WTC11 (cell line): Measurements from ENCODE around the gene CREB3L1. TPM values are rescaled to one million over a fixed set of nuclear protein-coding genes. Genes with fewer than 3 reads are reported as not detected.

Source experiments
- ATAC-seq: fragments of 200-7000 bp; cut with Tn5 transposase; 2 replicates; pipeline ENCODE4 v1.10.0; 2021; ENCODE audit warnings: mild to moderate bottlenecking, moderate library complexity
- CTCF ChIA-PET: fragments of 300-600 bp; sonication (Branson Sonifier 250); formaldehyde crosslinking; loops from one replicate; lab custom pipeline; 2021; ENCODE audit warnings: antibody characterized with exemption; lab: Charles Lee
- POLR2A ChIA-PET: fragments of 350-600 bp; sonication (Branson Sonifier 250); formaldehyde crosslinking; loops from one replicate; lab custom pipeline; 2021; ENCODE audit warnings: antibody characterized with exemption; lab: Charles Lee
- DNase-seq: peaks from one replicate; pipeline ENCODE4 v3.0.0; 2021; ENCODE audit warnings: low spot score
- H3K27ac Mint-ChIP-seq: 2 replicates; pipeline ENCODE4 v1.8.0; 2021; ENCODE audit warnings: mixed read lengths
- H3K27me3 Mint-ChIP-seq: 2 replicates; pipeline ENCODE4 v1.8.0; 2021; ENCODE audit warnings: low read depth, mild to moderate bottlenecking, moderate library complexity, mixed read lengths
- H3K36me3 Mint-ChIP-seq: 2 replicates; pipeline ENCODE4 v1.8.0; 2021; ENCODE audit warnings: mixed read lengths
- H3K4me1 Mint-ChIP-seq: 2 replicates; pipeline ENCODE4 v1.8.0; 2022; ENCODE audit warnings: mixed read lengths
- H3K4me3 Mint-ChIP-seq: 2 replicates; pipeline ENCODE4 v1.8.0; 2021; ENCODE audit warnings: mild to moderate bottlenecking, moderate library complexity, mixed read lengths
- H3K9me3 Mint-ChIP-seq: 2 replicates; pipeline ENCODE4 v1.8.0; 2021; ENCODE audit warnings: mixed read lengths
- ETV6 ChIP-seq: sonication (generic); formaldehyde crosslinking; IDR thresholded peaks from 2 replicates; pipeline ENCODE4 v1.8.1; 2022; ENCODE audit warnings: mild to moderate bottlenecking, missing genetic modification reagents
- FOXP1 ChIP-seq: sonication (generic); formaldehyde crosslinking; IDR thresholded peaks from 2 replicates; pipeline ENCODE4 v1.8.0; 2022; ENCODE audit warnings: missing genetic modification reagents, mild to moderate bottlenecking, moderate library complexity, borderline replicate concordance
- FOXP4 ChIP-seq: sonication (generic); formaldehyde crosslinking; IDR thresholded peaks from 2 replicates; pipeline ENCODE4 v1.8.0; 2022; ENCODE audit warnings: mild to moderate bottlenecking, missing genetic modification reagents
- GRHL2 ChIP-seq: fragments of 250-450 bp; sonication (Bioruptor Pico); IDR thresholded peaks from 2 replicates; pipeline ENCODE4 v1.8.0; 2022; ENCODE audit warnings: mild to moderate bottlenecking, moderate library complexity; ENCODE audit not compliant: insufficient replicate concordance, severe bottlenecking
- GTF2I ChIP-seq: fragments of 250-450 bp; sonication (Bioruptor Pico); conservative IDR thresholded peaks from 2 replicates; pipeline ENCODE4 v1.4.0; 2021; ENCODE audit warnings: mild to moderate bottlenecking
- MLX ChIP-seq: sonication (generic); formaldehyde crosslinking; IDR thresholded peaks from 2 replicates; pipeline ENCODE4 v1.8.1; 2023; ENCODE audit warnings: mild to moderate bottlenecking, missing genetic modification reagents, moderate library complexity
- MYBL2 ChIP-seq: sonication (generic); formaldehyde crosslinking; IDR thresholded peaks from 2 replicates; pipeline ENCODE4 v1.8.1; 2023; ENCODE audit warnings: mild to moderate bottlenecking, moderate library complexity, missing genetic modification reagents
- NFYB ChIP-seq: sonication (generic); formaldehyde crosslinking; conservative IDR thresholded peaks from 2 replicates; pipeline ENCODE4 v1.8.0; 2022; ENCODE audit warnings: low read depth, missing genetic modification reagents
- NR1H2 ChIP-seq: sonication (generic); formaldehyde crosslinking; IDR thresholded peaks from 2 replicates; pipeline ENCODE4 v1.9.0; 2021; ENCODE audit warnings: mild to moderate bottlenecking, moderate library complexity, missing genetic modification reagents
- OVOL2 ChIP-seq: fragments of 250-450 bp; sonication (Bioruptor Pico); IDR thresholded peaks from 2 replicates; pipeline ENCODE4 v1.9.0; 2021; ENCODE audit warnings: mild to moderate bottlenecking, borderline replicate concordance
- ZNF671 ChIP-seq: fragments of 250-450 bp; sonication (Bioruptor Pico); IDR thresholded peaks from 2 replicates; pipeline ENCODE4 v1.8.0; 2021; ENCODE audit warnings: mild to moderate bottlenecking
- total RNA-seq: library from RNA; stranded (reverse); gene quantifications from 3 replicates; pipeline ENCODE4 v1.2.3, GENCODE V29; 2021
- TF ChIP-seq, protein P1 (sequence below): fragments of 250-450 bp; sonication (Bioruptor Pico); conservative IDR thresholded peaks from 2 replicates; pipeline ENCODE4 v1.9.0; 2021; ENCODE audit warnings: mild to moderate bottlenecking
- TF ChIP-seq, protein P2 (sequence below): sonication (generic); formaldehyde crosslinking; IDR thresholded peaks from 2 replicates; pipeline ENCODE4 v1.8.1; 2022; ENCODE audit warnings: mild to moderate bottlenecking, moderate library complexity, missing genetic modification reagents
- TF ChIP-seq, protein P3 (sequence below): sonication (generic); formaldehyde crosslinking; IDR thresholded peaks from 2 replicates; pipeline ENCODE4 v1.8.0; 2022; ENCODE audit warnings: mild to moderate bottlenecking, missing genetic modification reagents
- TF ChIP-seq, protein P4 (sequence below): fragments of 250-450 bp; sonication (Bioruptor Pico); IDR thresholded peaks from 2 replicates; pipeline ENCODE4 v2.1.2; 2022; ENCODE audit warnings: mild to moderate bottlenecking, moderate library complexity

Gene CREB3L1
- total RNA-seq, 1 experiment from 2014 or later, result 10.9 TPM

DNA sequence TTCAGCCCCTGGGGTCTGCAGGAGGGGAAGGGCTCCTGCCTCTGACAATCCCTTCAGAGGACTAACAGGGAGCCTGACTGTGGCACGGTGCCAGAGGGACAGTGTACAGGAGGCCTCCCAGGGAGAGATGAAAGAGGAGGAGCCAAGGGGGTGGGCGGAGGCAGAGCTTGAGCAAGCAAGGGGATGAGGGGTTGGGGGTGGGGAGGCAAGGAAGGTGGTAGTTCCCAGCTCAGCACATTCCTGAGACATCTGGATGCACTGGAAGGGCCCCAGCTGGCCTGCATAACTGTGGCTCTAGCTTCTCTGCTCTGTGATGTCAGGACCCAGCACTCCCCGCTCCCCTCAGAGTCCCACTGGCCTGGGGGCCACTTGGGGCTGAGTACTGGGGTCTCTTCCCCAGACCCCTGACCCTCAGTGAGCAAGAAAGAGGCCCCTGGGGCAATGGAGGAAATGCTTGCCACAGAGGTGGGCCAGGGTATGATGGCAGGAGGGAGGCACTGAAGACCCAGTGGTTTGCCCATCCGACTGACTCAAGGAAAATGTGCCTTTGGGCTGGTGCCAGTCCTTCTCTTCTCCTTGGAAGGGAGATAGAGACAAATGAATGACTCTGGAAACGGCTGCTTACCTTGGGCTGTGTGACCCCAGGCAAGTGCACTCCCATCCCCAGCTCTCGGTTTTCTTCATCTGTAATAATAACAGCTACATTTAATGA, 13.3 kb downstream of the CREB3L1 start:
- DNase-seq (peak; percentile 91), ATAC-seq (peak; percentile 71)
- Mint-ChIP-seq H3K36me3 (no peaks in the 10 kb centered on the region), H3K4me3 (peak overlapping the region; percentile 43), H3K4me1 (peaks cover 51% of the 10 kb centered on the region)
- POLR2A ChIA-PET, result interaction anchor here (0.9 to 3.9 kb wide), 5 partner anchors 13 to 53 kb away, joined by 3 to 23 read pairs (median 6); partner anchors contain the start of gene CREB3L1
- TF ChIP-seq GRHL2 (CRISPR knock-in tag), result no peak
- TF ChIP-seq NFYB (CRISPR knock-in tag), result no peak
- TF ChIP-seq OVOL2 (CRISPR knock-in tag), result no peak
- TF ChIP-seq, protein P1, sequence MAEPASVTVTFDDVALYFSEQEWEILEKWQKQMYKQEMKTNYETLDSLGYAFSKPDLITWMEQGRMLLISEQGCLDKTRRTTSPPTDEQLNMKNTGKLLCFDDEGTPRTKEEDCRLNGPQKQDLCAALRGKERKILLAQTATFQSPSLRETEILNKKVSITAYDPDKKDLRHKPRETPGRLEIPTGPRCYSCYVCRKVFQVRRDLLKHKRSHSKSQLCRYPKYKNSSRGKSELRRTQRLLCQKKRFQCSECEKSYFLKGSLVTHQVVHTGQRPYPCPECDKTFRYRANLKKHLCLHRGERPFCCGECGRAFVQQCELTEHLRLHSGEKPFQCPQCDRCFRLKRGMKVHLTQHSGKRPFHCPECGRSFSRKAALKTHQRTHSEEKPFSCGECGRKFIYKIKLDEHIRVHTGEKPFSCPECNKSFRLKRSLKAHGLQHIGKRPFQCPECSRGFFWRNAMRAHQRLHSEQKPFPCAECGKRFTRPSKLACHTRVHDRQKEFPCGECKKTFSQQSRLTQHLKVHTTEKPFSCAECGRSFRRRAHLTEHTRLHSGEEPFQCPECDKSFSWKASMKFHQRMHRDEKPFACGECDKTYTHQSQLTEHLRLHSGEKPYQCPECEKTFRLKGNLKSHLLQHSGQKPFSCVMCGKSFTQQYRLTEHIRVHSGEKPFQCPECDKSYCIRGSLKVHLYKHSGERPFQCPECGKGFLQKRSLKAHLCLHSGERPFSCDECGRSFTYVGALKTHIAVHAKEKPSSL (CRISPR knock-in tag), result no peak
- TF ChIP-seq MYBL2 (CRISPR knock-in tag), result no peak
- TF ChIP-seq MLX (CRISPR knock-in tag), result no peak
- TF ChIP-seq FOXP1 (CRISPR knock-in tag), result no peak
- TF ChIP-seq, protein P2, sequence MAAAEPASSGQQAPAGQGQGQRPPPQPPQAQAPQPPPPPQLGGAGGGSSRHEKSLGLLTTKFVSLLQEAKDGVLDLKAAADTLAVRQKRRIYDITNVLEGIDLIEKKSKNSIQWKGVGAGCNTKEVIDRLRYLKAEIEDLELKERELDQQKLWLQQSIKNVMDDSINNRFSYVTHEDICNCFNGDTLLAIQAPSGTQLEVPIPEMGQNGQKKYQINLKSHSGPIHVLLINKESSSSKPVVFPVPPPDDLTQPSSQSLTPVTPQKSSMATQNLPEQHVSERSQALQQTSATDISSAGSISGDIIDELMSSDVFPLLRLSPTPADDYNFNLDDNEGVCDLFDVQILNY (CRISPR knock-in tag), result no peak
- no peak for TF ChIP-seq ZNF671
- TF ChIP-seq, protein P3, sequence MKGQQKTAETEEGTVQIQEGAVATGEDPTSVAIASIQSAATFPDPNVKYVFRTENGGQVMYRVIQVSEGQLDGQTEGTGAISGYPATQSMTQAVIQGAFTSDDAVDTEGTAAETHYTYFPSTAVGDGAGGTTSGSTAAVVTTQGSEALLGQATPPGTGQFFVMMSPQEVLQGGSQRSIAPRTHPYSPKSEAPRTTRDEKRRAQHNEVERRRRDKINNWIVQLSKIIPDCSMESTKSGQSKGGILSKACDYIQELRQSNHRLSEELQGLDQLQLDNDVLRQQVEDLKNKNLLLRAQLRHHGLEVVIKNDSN (CRISPR knock-in tag), result no peak
- TF ChIP-seq ETV6 (CRISPR knock-in tag), result no peak
- no peak for TF ChIP-seq NR1H2 (CRISPR knock-in tag)
- TF ChIP-seq, protein P4, sequence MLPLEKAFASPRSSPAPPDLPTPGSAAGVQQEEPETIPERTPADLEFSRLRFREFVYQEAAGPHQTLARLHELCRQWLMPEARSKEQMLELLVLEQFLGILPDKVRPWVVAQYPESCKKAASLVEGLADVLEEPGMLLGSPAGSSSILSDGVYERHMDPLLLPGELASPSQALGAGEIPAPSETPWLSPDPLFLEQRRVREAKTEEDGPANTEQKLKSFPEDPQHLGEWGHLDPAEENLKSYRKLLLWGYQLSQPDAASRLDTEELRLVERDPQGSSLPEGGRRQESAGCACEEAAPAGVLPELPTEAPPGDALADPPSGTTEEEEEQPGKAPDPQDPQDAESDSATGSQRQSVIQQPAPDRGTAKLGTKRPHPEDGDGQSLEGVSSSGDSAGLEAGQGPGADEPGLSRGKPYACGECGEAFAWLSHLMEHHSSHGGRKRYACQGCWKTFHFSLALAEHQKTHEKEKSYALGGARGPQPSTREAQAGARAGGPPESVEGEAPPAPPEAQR (CRISPR knock-in tag), result no peak
- TF ChIP-seq, all 79 proteins: peak for 0
- CTCF ChIA-PET, result interaction anchor here (0.6 to 5.4 kb wide), 17 partner anchors 9 to 239 kb away, joined by 3 to 73 read pairs (median 4); partner anchors contain the start of gene CREB3L1
- H3K27ac Mint-ChIP-seq, result peak overlapping the region; percentile 96
- no peaks in the 10 kb centered on the region for H3K9me3 Mint-ChIP-seq
- H3K27me3 Mint-ChIP-seq, result no peaks in the 10 kb centered on the region

- POLR2A ChIA-PET, result interaction anchor here (1.5 to 3.9 kb wide), 2 partner anchors 20 to 48 kb away, joined by 6 to 23 read pairs; no protein-coding TSS in a partner anchor
- H3K27ac Mint-ChIP-seq, result peak overlapping the region; percentile 73; the same call in 1 of the 2 replicates
- no peaks in the 10 kb centered on the region for H3K36me3 Mint-ChIP-seq
- no peaks in the 10 kb centered on the region for H3K9me3 Mint-ChIP-seq
- H3K4me3 Mint-ChIP-seq, result no peak overlapping the region
- ATAC-seq (no peak), DNase-seq (no peak)
- H3K27me3 Mint-ChIP-seq, result no peaks in the 10 kb centered on the region
- CTCF ChIA-PET, result interaction anchor here (0.5 to 5.4 kb wide), 11 partner anchors 10 to 60 kb away, joined by 3 to 73 read pairs (median 8); partner anchors contain the start of gene CREB3L1
- H3K4me1 Mint-ChIP-seq, result peaks cover 55% of the 10 kb centered on the region
- no peak for TF ChIP-seq FOXP4 (CRISPR knock-in tag)
- 0 out of 2 replicates have a peak, but pooled peaks have one; percentile 5 for TF ChIP-seq GTF2I (CRISPR knock-in tag)
These were observed 14.1 kb downstream of the CREB3L1 start for GRCh38 chr11:46291441-46292150.
